GM12878 (cell line): Measurements from ENCODE around the gene ZNF276. TPM values are rescaled to one million over a fixed set of nuclear protein-coding genes. Genes with fewer than 3 reads are reported as not detected.

Experiments used
- CUX1 ChIP-seq: IDR thresholded peaks from 2 replicates; pipeline ENCODE4 v1.6.1; 2012; ENCODE audit warnings: improper control_type of control experiment, low read depth, low read length; ENCODE audit not compliant: insufficient replicate concordance
- DPF2 ChIP-seq: fragments of 450-650 bp; IDR thresholded peaks from 2 replicates; pipeline ENCODE4 v1.6.1; 2017; ENCODE audit warnings: mild to moderate bottlenecking
- ELK1 ChIP-seq: IDR thresholded peaks from 2 replicates; pipeline ENCODE4 v1.6.1; 2012; ENCODE audit warnings: low read depth, low read length, improper control_type of control experiment
- EP300 ChIP-seq, 2 experiments: fragments of 150-350 bp in 1 of 2; IDR thresholded peaks; 2 replicates each; pipeline ENCODE4 v1.6.1; 2011 to 2012; ENCODE audit warnings: low read depth in 2 of 2, low read length in 2 of 2, borderline replicate concordance in 1 of 2, improper control_type of control experiment in 1 of 2, inconsistent platforms in 1 of 2; ENCODE audit not compliant: control insufficient read depth in 1 of 2
- FOXK2 ChIP-seq: fragments of 450-650 bp; IDR thresholded peaks from 2 replicates; pipeline ENCODE4 v1.6.1; 2017; ENCODE audit warnings: mild to moderate bottlenecking, moderate library complexity
- HDAC6 ChIP-seq: fragments of 200-600 bp; sonication (generic); IDR thresholded peaks from one replicate; pipeline ENCODE4 v1.8.0; 2017; ENCODE audit warnings: antibody characterized with exemption; ENCODE audit not compliant: unreplicated experiment
- KLF5 ChIP-seq: fragments of 450-650 bp; IDR thresholded peaks from 2 replicates; pipeline ENCODE4 v1.6.1; 2014; ENCODE audit warnings: mild to moderate bottlenecking; ENCODE audit not compliant: partially characterized antibody
- MEF2B ChIP-seq: fragments of 450-650 bp; IDR thresholded peaks from 2 replicates; pipeline ENCODE4 v1.6.1; 2018; ENCODE audit warnings: mild to moderate bottlenecking, moderate library complexity; ENCODE audit not compliant: partially characterized antibody, poor library complexity, severe bottlenecking
- NRF1 ChIP-seq: conservative IDR thresholded peaks from 2 replicates; pipeline ENCODE4 v1.6.1; 2011; ENCODE audit warnings: mild to moderate bottlenecking, low read depth, low read length, improper control_type of control experiment
- POLR2AphosphoS5 ChIP-seq: IDR thresholded peaks from 2 replicates; pipeline ENCODE4 v1.6.1; 2011; ENCODE audit warnings: mild to moderate bottlenecking, low read length, inconsistent platforms
- RAD21 ChIP-seq: IDR thresholded peaks from 2 replicates; pipeline ENCODE4 v1.6.1; 2011; ENCODE audit warnings: mild to moderate bottlenecking, low read depth, low read length, moderate library complexity; ENCODE audit not compliant: insufficient read depth
- SMAD1 ChIP-seq: fragments of 450-650 bp; IDR thresholded peaks from 2 replicates; pipeline ENCODE4 v1.6.1; 2018; ENCODE audit warnings: mild to moderate bottlenecking, low read depth; ENCODE audit not compliant: partially characterized antibody
- TCF12 ChIP-seq: IDR thresholded peaks from 2 replicates; pipeline ENCODE4 v1.6.1; 2011; ENCODE audit warnings: low read depth, mild to moderate bottlenecking, low read length
- ZBTB33 ChIP-seq: fragments of 450-650 bp; IDR thresholded peaks from 2 replicates; pipeline ENCODE4 v1.6.1; 2017; ENCODE audit warnings: mild to moderate bottlenecking
- ZSCAN29 ChIP-seq: fragments of 450-650 bp; IDR thresholded peaks from 2 replicates; pipeline ENCODE4 v1.6.1; 2017; ENCODE audit warnings: mild to moderate bottlenecking, moderate library complexity
- polyA plus RNA-seq, 11 experiments: library from polyadenylated mRNA; depleted of rRNA in 4 of 11; unstranded in 6 of 11; stranded (reverse) in 5 of 11; fragments of >200 nt; fragmentation: Nextera tagmentation in 4 of 11; fragmentation: Illumina TruSeq in 1 of 11; extraction: Ambion mirVana in 4 of 11; extraction: Trizol in 1 of 11; gene quantifications; 1 replicate in 1 of 11; 2 replicates in 10 of 11; pipeline versions ENCODE4 v1.2.1 to v1.2.3, GENCODE V29; 2011 to 2016; ENCODE audit warnings: inconsistent platforms in 2 of 11, missing spikeins in 2 of 11, low read depth in 1 of 11
- total RNA-seq, 4 experiments: library from RNA; depleted of rRNA in 3 of 4; stranded (reverse); fragments of >200 nt in 3 of 4; fragmentation: Illumina TruSeq in 1 of 4; extraction: Trizol in 1 of 4; gene quantifications; 2 replicates each; pipeline versions ENCODE4 v1.2.1 to v1.2.3, GENCODE V29; 2013 to 2021
- TF ChIP-seq, protein P1 (sequence below): fragments of 450-650 bp; IDR thresholded peaks from 2 replicates; pipeline ENCODE4 v1.6.1; 2018; ENCODE audit warnings: borderline replicate concordance, mild to moderate bottlenecking; ENCODE audit not compliant: partially characterized antibody

Gene ZNF276
- total and polyA plus RNA-seq, 10 of the 15 experiments (the other 5 are each of a cell fraction or from before 2014, with no cell fraction given) = 0.27 to 22.7 (median 8.7) TPM

- no peak for TF ChIP-seq ZSCAN29
- no peak for TF ChIP-seq CUX1
- no peak for TF ChIP-seq RAD21
- TF ChIP-seq EP300 (IDR thresholded peaks at IDR 0.05; ENCODE audit: borderline replicate concordance in 1 of 2, control insufficient read depth in 1 of 2, low read depth in 2 of 2, low read length in 2 of 2) = no peak
- no peak for TF ChIP-seq SMAD1
- TF ChIP-seq DPF2 = 0 out of 2 replicates have a peak, but pooled peaks have one; percentile 50
- no peak for TF ChIP-seq ZBTB33
- TF ChIP-seq NRF1 = no peak
- TF ChIP-seq TCF12 = peak; percentile 7; the same call in 1 of the 2 replicates
- TF ChIP-seq KLF5 = no peak
- no peak for TF ChIP-seq ELK1
- peak; percentile 81 for TF ChIP-seq FOXK2
- TF ChIP-seq, protein P1, sequence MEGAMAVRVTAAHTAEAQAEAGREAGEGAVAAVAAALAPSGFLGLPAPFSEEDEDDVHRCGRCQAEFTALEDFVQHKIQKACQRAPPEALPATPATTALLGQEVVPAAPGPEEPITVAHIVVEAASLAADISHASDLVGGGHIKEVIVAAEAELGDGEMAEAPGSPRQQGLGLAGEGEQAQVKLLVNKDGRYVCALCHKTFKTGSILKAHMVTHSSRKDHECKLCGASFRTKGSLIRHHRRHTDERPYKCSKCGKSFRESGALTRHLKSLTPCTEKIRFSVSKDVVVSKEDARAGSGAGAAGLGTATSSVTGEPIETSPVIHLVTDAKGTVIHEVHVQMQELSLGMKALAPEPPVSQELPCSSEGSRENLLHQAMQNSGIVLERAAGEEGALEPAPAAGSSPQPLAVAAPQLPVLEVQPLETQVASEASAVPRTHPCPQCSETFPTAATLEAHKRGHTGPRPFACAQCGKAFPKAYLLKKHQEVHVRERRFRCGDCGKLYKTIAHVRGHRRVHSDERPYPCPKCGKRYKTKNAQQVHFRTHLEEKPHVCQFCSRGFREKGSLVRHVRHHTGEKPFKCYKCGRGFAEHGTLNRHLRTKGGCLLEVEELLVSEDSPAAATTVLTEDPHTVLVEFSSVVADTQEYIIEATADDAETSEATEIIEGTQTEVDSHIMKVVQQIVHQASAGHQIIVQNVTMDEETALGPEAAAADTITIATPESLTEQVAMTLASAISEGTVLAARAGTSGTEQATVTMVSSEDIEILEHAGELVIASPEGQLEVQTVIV = no peak
- no peak for TF ChIP-seq HDAC6
- no peak for TF ChIP-seq POLR2AphosphoS5
- TF ChIP-seq MEF2B = peak; percentile 11
Measured at GRCh38 chr16:89687092-89687940, 34.0 kb upstream of the ZNF276 start (continued).
